ENCODE data around the gene PELI2. TPM values are rescaled to one million over a fixed set of nuclear protein-coding genes. Genes with fewer than 3 reads are reported as not detected.

The PELI2 gene
- total and polyA plus RNA-seq, 5 donors from 2014 or later = 0.07 to 5.8 (median 1.3) TPM

DNA sequence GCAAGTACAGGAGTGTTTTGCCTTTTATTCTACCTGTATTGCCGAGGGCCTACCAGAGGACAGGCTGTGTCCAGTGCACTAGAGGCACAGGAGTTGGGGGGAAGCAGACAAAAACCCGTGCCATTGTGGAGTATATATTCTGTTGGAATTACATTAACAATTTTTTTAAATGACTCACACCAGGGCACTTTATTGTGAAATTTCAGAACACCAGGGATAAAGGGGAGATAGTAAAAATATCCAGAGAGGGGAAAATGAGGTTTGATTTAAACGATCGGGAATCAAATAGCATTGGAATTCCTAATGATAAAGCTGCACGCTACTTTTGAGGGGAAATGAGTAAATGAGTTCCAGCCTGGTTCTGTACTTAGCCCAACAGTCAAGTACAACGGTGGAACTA is 123.2 kb downstream of the PELI2 start:
- Histone ChIP-seq H3K36me3 (ENCODE audit: control insufficient read depth, insufficient read depth, low read length) (no peaks in the 10 kb centered on the region), H3K4me3 (ENCODE audit: low read depth, low read length) (no peak overlapping the region), H3K9me3 (ENCODE audit: control insufficient read depth in 2 of 2, low read length in 2 of 2) (no peaks in the 10 kb centered on the region), H3K27me3 (ENCODE audit: control insufficient read depth, insufficient read depth, low read length) (no peaks in the 10 kb centered on the region), H3K4me1 (ENCODE audit: control insufficient read depth, insufficient read depth, low read length, poor library complexity, severe bottlenecking) (no peaks in the 10 kb centered on the region), H3K27ac (ENCODE audit: insufficient read depth, low read length, poor library complexity, severe bottlenecking) (no peak overlapping the region)
- Mint-ChIP-seq H3K27ac (peak overlapping the region in 1 of 3 donors; percentile 70), H3K4me1 (peaks cover 0 to 9% (median 0%) of the 10 kb centered on the region in 4 donors), H3K4me3 (no peak overlapping the region), H3K36me3 (peaks cover 6% of the 10 kb centered on the region), H3K27me3 (peaks cover 5% of the 10 kb centered on the region), H3K9me3 (peaks cover 0 to 2% (median 0%) of the 10 kb centered on the region in 7 donors)
- no peak for ATAC-seq (ENCODE audit: low read depth in 2 of 2)
- no peak for DNase-seq

DNA sequence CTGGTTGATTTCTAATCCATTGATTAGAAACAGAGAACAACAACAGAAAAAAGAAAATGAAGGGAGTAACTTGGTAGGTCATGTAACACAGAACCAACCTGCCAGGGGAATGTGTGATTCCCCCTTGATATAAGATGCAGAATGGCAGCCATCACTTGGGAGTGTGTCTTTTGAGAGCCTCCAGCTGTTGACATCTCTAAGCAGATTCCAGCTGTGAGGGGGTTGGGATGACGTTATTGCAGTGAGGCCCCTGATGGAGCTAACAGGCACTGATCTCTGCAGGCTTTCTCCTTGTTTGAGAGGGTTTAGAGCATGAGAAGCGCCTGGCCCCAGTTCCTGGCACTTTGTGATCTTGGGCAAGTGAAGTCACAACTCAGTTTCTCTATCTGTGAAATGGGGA is 124.9 kb downstream of the PELI2 start:
- Mint-ChIP-seq H3K9me3 (peaks cover 0 to 2% (median 0%) of the 10 kb centered on the region in 7 donors), H3K4me1 (peaks cover 0 to 5% (median 0%) of the 10 kb centered on the region in 4 donors), H3K36me3 (peaks cover 6% of the 10 kb centered on the region), H3K4me3 (no peak overlapping the region), H3K27me3 (peaks cover 5% of the 10 kb centered on the region), H3K27ac (no peak overlapping the region)
- no peaks in the 10 kb centered on the region for H3K36me3 ChIP-seq (ENCODE audit: control insufficient read depth, insufficient read depth, low read length)
- H3K27ac ChIP-seq (ENCODE audit: insufficient read depth, low read length, poor library complexity, severe bottlenecking) = no peak overlapping the region
- no peak overlapping the region for H3K4me3 ChIP-seq (ENCODE audit: low read depth, low read length)
- DNase-seq (no peak), ATAC-seq (ENCODE audit: low read depth in 2 of 2) (no peak)
- no peaks in the 10 kb centered on the region for H3K27me3 ChIP-seq (ENCODE audit: control insufficient read depth, insufficient read depth, low read length)
- H3K4me1 ChIP-seq (ENCODE audit: control insufficient read depth, insufficient read depth, low read length, poor library complexity, severe bottlenecking) = no peaks in the 10 kb centered on the region
- H3K9me3 ChIP-seq (ENCODE audit: control insufficient read depth in 2 of 2, low read length in 2 of 2) = no peaks in the 10 kb centered on the region

GRCh38 chr14:56244138-56244789 is 126.1 kb downstream of the PELI2 start:
- Histone ChIP-seq H3K36me3 (ENCODE audit: control insufficient read depth, insufficient read depth, low read length) (no peaks in the 10 kb centered on the region), H3K9me3 (ENCODE audit: control insufficient read depth in 2 of 2, low read length in 2 of 2) (no peaks in the 10 kb centered on the region), H3K4me3 (ENCODE audit: low read depth, low read length) (no peak overlapping the region), H3K27me3 (ENCODE audit: control insufficient read depth, insufficient read depth, low read length) (no peaks in the 10 kb centered on the region), H3K4me1 (ENCODE audit: control insufficient read depth, insufficient read depth, low read length, poor library complexity, severe bottlenecking) (no peaks in the 10 kb centered on the region), H3K27ac (ENCODE audit: insufficient read depth, low read length, poor library complexity, severe bottlenecking) (no peak overlapping the region)
- no peak overlapping the region for H3K4me3 Mint-ChIP-seq
- peaks cover 9% of the 10 kb centered on the region for H3K36me3 Mint-ChIP-seq
- peaks cover 0 to 5% (median 0%) of the 10 kb centered on the region in 4 donors for H3K4me1 Mint-ChIP-seq
- no peak overlapping the region for H3K27ac Mint-ChIP-seq
- no peak for ATAC-seq (ENCODE audit: low read depth in 2 of 2)
- DNase-seq = no peak
- no peaks in the 10 kb centered on the region for H3K27me3 Mint-ChIP-seq
- H3K9me3 Mint-ChIP-seq = peaks cover 0 to 2% (median 0%) of the 10 kb centered on the region in 7 donors

- Mint-ChIP-seq H3K4me3 (no peak overlapping the region), H3K4me1 (peaks cover 0 to 2% (median 0%) of the 10 kb centered on the region in 4 donors), H3K27me3 (no peaks in the 10 kb centered on the region), H3K36me3 (peaks cover 11% of the 10 kb centered on the region), H3K9me3 (peaks cover 0 to 2% (median 0%) of the 10 kb centered on the region in 7 donors), H3K27ac (no peak overlapping the region)
- no peak for ATAC-seq (ENCODE audit: low read depth in 2 of 2)
- no peak overlapping the region for H3K27ac ChIP-seq (ENCODE audit: insufficient read depth, low read length, poor library complexity, severe bottlenecking)
- H3K4me1 ChIP-seq (ENCODE audit: control insufficient read depth, insufficient read depth, low read length, poor library complexity, severe bottlenecking) = no peaks in the 10 kb centered on the region
- no peaks in the 10 kb centered on the region for H3K27me3 ChIP-seq (ENCODE audit: control insufficient read depth, insufficient read depth, low read length)
- H3K36me3 ChIP-seq (ENCODE audit: control insufficient read depth, insufficient read depth, low read length) = no peaks in the 10 kb centered on the region
- no peak overlapping the region for H3K4me3 ChIP-seq (ENCODE audit: low read depth, low read length)
- no peak for DNase-seq
- no peaks in the 10 kb centered on the region for H3K9me3 ChIP-seq (ENCODE audit: control insufficient read depth in 2 of 2, low read length in 2 of 2)
Measured at GRCh38 chr14:56247495-56248200, 129.4 kb downstream of the PELI2 start.

GRCh38 chr14:56248442-56248841 is 130.2 kb downstream of the PELI2 start:
- H3K27ac ChIP-seq (ENCODE audit: insufficient read depth, low read length, poor library complexity, severe bottlenecking) = no peak overlapping the region
- no peaks in the 10 kb centered on the region for H3K27me3 ChIP-seq (ENCODE audit: control insufficient read depth, insufficient read depth, low read length)
- H3K4me1 ChIP-seq (ENCODE audit: control insufficient read depth, insufficient read depth, low read length, poor library complexity, severe bottlenecking) = no peaks in the 10 kb centered on the region
- H3K36me3 Mint-ChIP-seq = peaks cover 11% of the 10 kb centered on the region
- no peak overlapping the region for H3K27ac Mint-ChIP-seq
- H3K4me1 Mint-ChIP-seq = peaks cover 0 to under 1% (median 0%) of the 10 kb centered on the region in 4 donors
- H3K27me3 Mint-ChIP-seq = no peaks in the 10 kb centered on the region
- peaks cover 0 to 5% (median under 1%) of the 10 kb centered on the region in 7 donors for H3K9me3 Mint-ChIP-seq
- ATAC-seq (ENCODE audit: low read depth in 2 of 2) (no peak), DNase-seq (no peak)
- no peak overlapping the region for H3K4me3 Mint-ChIP-seq
- no peaks in the 10 kb centered on the region for H3K9me3 ChIP-seq (ENCODE audit: control insufficient read depth in 2 of 2, low read length in 2 of 2)
- H3K4me3 ChIP-seq (ENCODE audit: low read depth, low read length) = no peak overlapping the region
- H3K36me3 ChIP-seq (ENCODE audit: control insufficient read depth, insufficient read depth, low read length) = no peaks in the 10 kb centered on the region

- Mint-ChIP-seq H3K27me3 (no peaks in the 10 kb centered on the region), H3K36me3 (no peaks in the 10 kb centered on the region), H3K9me3 (peaks cover 0 to 12% (median 3%) of the 10 kb centered on the region in 7 donors), H3K4me3 (no peak overlapping the region), H3K4me1 (peaks cover 0 to 3% (median 0%) of the 10 kb centered on the region in 4 donors), H3K27ac (no peak overlapping the region)
- Histone ChIP-seq H3K27ac (ENCODE audit: insufficient read depth, low read length, poor library complexity, severe bottlenecking) (no peak overlapping the region), H3K4me3 (ENCODE audit: low read depth, low read length) (no peak overlapping the region), H3K4me1 (ENCODE audit: control insufficient read depth, insufficient read depth, low read length, poor library complexity, severe bottlenecking) (no peaks in the 10 kb centered on the region), H3K36me3 (ENCODE audit: control insufficient read depth, insufficient read depth, low read length) (no peaks in the 10 kb centered on the region), H3K27me3 (ENCODE audit: control insufficient read depth, insufficient read depth, low read length) (no peaks in the 10 kb centered on the region), H3K9me3 (ENCODE audit: control insufficient read depth in 2 of 2, low read length in 2 of 2) (no peaks in the 10 kb centered on the region)
- DNase-seq (no peak), ATAC-seq (ENCODE audit: low read depth in 2 of 2) (no peak)
Measured at GRCh38 chr14:56261046-56261445, 142.8 kb downstream of the PELI2 start.

DNA sequence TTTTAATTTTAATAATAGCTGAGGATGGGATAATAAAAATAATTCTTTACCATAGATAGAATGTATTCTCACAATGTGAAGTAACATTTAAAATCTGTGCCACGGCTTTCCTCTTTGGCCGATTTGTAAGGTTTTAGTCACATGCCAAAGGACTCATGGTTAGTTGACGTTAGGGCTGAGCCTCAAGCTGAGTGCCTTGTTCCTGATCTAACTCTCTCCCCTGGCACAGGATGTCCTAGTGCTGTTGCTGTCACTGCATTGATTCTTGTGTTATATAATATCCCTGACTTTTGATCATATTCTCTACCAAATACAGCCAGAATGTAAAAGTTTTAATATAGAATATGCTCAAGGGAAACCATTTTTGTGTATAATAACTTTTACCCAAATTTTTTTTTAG is 144.3 kb downstream of the PELI2 start:
- no peak for ATAC-seq (ENCODE audit: low read depth in 2 of 2)
- Histone ChIP-seq H3K4me3 (ENCODE audit: low read depth, low read length) (no peak overlapping the region), H3K27ac (ENCODE audit: insufficient read depth, low read length, poor library complexity, severe bottlenecking) (no peak overlapping the region), H3K36me3 (ENCODE audit: control insufficient read depth, insufficient read depth, low read length) (no peaks in the 10 kb centered on the region), H3K27me3 (ENCODE audit: control insufficient read depth, insufficient read depth, low read length) (no peaks in the 10 kb centered on the region), H3K9me3 (ENCODE audit: control insufficient read depth in 2 of 2, low read length in 2 of 2) (no peaks in the 10 kb centered on the region), H3K4me1 (ENCODE audit: control insufficient read depth, insufficient read depth, low read length, poor library complexity, severe bottlenecking) (no peaks in the 10 kb centered on the region)
- Mint-ChIP-seq H3K4me3 (no peak overlapping the region), H3K4me1 (peaks cover 0 to 3% (median 0%) of the 10 kb centered on the region in 4 donors), H3K27ac (no peak overlapping the region), H3K9me3 (peaks cover 0 to 11% (median 3%) of the 10 kb centered on the region in 7 donors), H3K36me3 (no peaks in the 10 kb centered on the region), H3K27me3 (no peaks in the 10 kb centered on the region)
- no peak for DNase-seq

All from CD4-positive, CD25-positive, alpha-beta regulatory T cell (primary cell).